PC-3 (cell line): ENCODE data around the gene HHATL. TPM values are rescaled to one million over a fixed set of nuclear protein-coding genes. Genes with fewer than 3 reads are reported as not detected.

Source experiments
- ATAC-seq: fragments of 200-7000 bp; cut with Tn5 transposase; 2 replicates; pipeline ENCODE4 v1.9.1; 2020; ENCODE audit warnings: mild to moderate bottlenecking, moderate library complexity
- BruUV-seq: library from RNA; stranded (reverse); fragments of 400-500 nt; replicated peaks from 2 replicates; lab custom pipeline; 2021; lab: Mats Ljungman, UMichigan
- CTCF ChIA-PET: fragments of 300-600 bp; sonication (Branson Sonifier 250); formaldehyde crosslinking; loops from one replicate; lab custom pipeline; 2022; ENCODE audit warnings: antibody characterized with exemption; lab: Charles Lee
- POLR2A ChIA-PET: fragments of 300-600 bp; sonication (Branson Sonifier 250); formaldehyde crosslinking; loops from one replicate; lab custom pipeline; 2022; ENCODE audit warnings: antibody characterized with exemption; ENCODE audit not compliant: unreplicated experiment; lab: Charles Lee
- DNase-seq: peaks from one replicate; pipeline ENCODE4 v3.0.0-alpha.2; 2015
- H2AFZ ChIP-seq: fragments of 300-600 bp; sonication (generic); 2 replicates; pipeline ENCODE4 v1.6.0; 2016; ENCODE audit warnings: antibody characterized with exemption, low read length
- H3F3A ChIP-seq: fragments of 300-600 bp; sonication (generic); one replicate; pipeline ENCODE4 v1.6.0; 2017; ENCODE audit warnings: antibody characterized with exemption, low read length, control low read depth, mild to moderate bottlenecking; ENCODE audit not compliant: unreplicated experiment
- H3K27ac ChIP-seq: fragments of 300-600 bp; sonication (generic); 2 replicates; pipeline ENCODE4 v1.5.1; 2016; ENCODE audit warnings: mild to moderate bottlenecking, low read length
- H3K27me3 ChIP-seq: fragments of 300-600 bp; sonication (generic); 2 replicates; pipeline ENCODE4 v1.6.1; 2016; ENCODE audit warnings: low read length, mixed read lengths
- H3K36me3 ChIP-seq: fragments of 300-600 bp; sonication (generic); 2 replicates; pipeline ENCODE4 v1.6.1; 2016; ENCODE audit warnings: low read depth, mixed run types, low read length, mixed read lengths
- H3K4me1 ChIP-seq: fragments of 300-600 bp; sonication (generic); 2 replicates; pipeline ENCODE4 v1.5.1; 2016; ENCODE audit warnings: low read length; ENCODE audit not compliant: insufficient read depth
- H3K4me2 ChIP-seq: fragments of 300-600 bp; sonication (generic); 2 replicates; pipeline ENCODE4 v1.6.0; 2016; ENCODE audit warnings: low read length
- H3K4me3 ChIP-seq: fragments of 300-600 bp; sonication (generic); 2 replicates; pipeline ENCODE4 v1.5.1; 2016; ENCODE audit warnings: mild to moderate bottlenecking, low read length, mixed read lengths
- H3K79me2 ChIP-seq: fragments of 300-600 bp; sonication (generic); 2 replicates; pipeline ENCODE4 v1.6.1; 2017; ENCODE audit warnings: low read length, mixed read lengths
- H3K9ac ChIP-seq: fragments of 300-600 bp; sonication (generic); 2 replicates; pipeline ENCODE4 v1.6.0; 2016; ENCODE audit warnings: mild to moderate bottlenecking, low read length
- H3K9me2 ChIP-seq: fragments of 300-600 bp; sonication (generic); replicated peaks from 2 replicates; pipeline ENCODE4 v1.6.1; 2016; ENCODE audit warnings: mixed run types, low read length, mixed read lengths
- H3K9me3 ChIP-seq: fragments of 300-600 bp; sonication (generic); 2 replicates; pipeline ENCODE4 v1.6.1; 2016; ENCODE audit warnings: low read length, mixed read lengths
- H4K20me1 ChIP-seq: fragments of 300-600 bp; sonication (generic); 2 replicates; pipeline ENCODE4 v1.6.1; 2016; ENCODE audit warnings: low read length, mixed read lengths
- CTCF ChIP-seq: fragments of 300-600 bp; sonication (generic); conservative IDR thresholded peaks from 2 replicates; pipeline ENCODE4 v1.5.1; 2017; ENCODE audit warnings: antibody characterized with exemption, low read depth, mild to moderate bottlenecking, low read length
- EZH2 ChIP-seq: fragments of 300-600 bp; sonication (generic); IDR thresholded peaks from one replicate; pipeline ENCODE4 v1.6.1; 2017; ENCODE audit warnings: antibody characterized with exemption, mild to moderate bottlenecking, low read length; ENCODE audit not compliant: unreplicated experiment
- EZH2phosphoT487 ChIP-seq: fragments of 300-600 bp; sonication (generic); IDR thresholded peaks from 2 replicates; pipeline ENCODE4 v1.6.1; 2018; ENCODE audit warnings: mild to moderate bottlenecking, antibody characterized with exemption, low read length, borderline replicate concordance
- intact Hi-C: fragments of 100-400 bp; cut with micrococcal nuclease; formaldehyde crosslinking; loops from 2 replicates; pipeline ENCODE4 v1.9.0; 2023
- total RNA-seq: library from RNA; depleted of rRNA; stranded (reverse); fragments of >200 nt; gene quantifications from 2 replicates; pipeline ENCODE4 v1.2.3, GENCODE V29; 2014

The HHATL gene
- total RNA-seq, 1 experiment from 2014 or later, result not detected

DNA sequence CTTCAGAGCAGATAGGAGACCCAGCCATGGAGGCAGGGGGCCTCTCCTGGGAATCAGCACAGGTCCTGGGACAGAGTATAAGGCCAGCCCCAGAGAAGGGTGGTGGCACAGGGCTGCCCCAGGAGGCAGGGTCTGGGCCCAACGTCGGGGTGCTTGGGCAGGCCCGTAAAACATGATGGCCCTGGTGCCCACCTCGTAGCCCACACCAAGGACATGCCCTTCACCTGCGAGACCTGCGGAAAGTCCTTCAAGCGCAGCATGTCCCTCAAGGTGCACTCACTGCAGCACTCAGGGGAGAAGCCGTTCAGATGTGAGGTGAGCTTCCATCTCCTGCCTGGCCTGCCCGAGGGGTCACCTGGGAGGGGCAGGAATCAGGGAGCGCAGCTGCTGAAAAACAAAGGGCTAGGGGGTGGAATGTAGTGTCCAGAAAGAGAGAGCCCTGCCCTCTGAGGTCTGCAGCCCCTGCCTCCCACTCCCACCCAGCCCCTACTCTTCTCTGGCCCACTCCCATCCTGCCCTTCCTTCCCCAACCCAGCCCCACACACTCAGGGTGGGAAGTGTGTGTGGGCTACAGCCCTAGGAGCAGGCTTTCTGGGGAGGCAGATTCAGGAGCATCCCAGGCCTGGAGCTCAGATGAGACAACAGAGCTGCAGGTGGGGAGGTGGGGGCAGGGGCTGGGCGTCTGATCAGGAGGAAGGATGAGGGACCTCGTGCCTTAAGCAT lies 39.6 kb downstream of the HHATL start:
- Histone ChIP-seq H3K27me3 (no peaks in the 10 kb centered on the region), H3K9ac (no peak overlapping the region), H3K27ac (no peak overlapping the region), H3K4me3 (no peak overlapping the region), H3K36me3 (no peaks in the 10 kb centered on the region), H3K79me2 (no peaks in the 10 kb centered on the region), H3K4me1 (no peaks in the 10 kb centered on the region), H3K9me3 (no peaks in the 10 kb centered on the region), H2AFZ (no peak overlapping the region), H4K20me1 (no peaks in the 10 kb centered on the region), H3K4me2 (no peak overlapping the region), H3F3A (no peaks in the 10 kb centered on the region), H3K9me2 (no peaks in the 10 kb centered on the region)
- ATAC-seq (no peak), DNase-seq (no peak)
- BruUV-seq, result no TSS peak
- POLR2A ChIA-PET, result interaction anchor here (0.6 kb wide), 1 partner anchor 82 kb away, joined by 3 read pairs; no protein-coding TSS in a partner anchor
- no peak for TF ChIP-seq EZH2
- no peak for TF ChIP-seq CTCF
- no peak for TF ChIP-seq EZH2phosphoT487
- CTCF ChIA-PET, result no interaction called here
- intact Hi-C loops, result no loop called here

DNA sequence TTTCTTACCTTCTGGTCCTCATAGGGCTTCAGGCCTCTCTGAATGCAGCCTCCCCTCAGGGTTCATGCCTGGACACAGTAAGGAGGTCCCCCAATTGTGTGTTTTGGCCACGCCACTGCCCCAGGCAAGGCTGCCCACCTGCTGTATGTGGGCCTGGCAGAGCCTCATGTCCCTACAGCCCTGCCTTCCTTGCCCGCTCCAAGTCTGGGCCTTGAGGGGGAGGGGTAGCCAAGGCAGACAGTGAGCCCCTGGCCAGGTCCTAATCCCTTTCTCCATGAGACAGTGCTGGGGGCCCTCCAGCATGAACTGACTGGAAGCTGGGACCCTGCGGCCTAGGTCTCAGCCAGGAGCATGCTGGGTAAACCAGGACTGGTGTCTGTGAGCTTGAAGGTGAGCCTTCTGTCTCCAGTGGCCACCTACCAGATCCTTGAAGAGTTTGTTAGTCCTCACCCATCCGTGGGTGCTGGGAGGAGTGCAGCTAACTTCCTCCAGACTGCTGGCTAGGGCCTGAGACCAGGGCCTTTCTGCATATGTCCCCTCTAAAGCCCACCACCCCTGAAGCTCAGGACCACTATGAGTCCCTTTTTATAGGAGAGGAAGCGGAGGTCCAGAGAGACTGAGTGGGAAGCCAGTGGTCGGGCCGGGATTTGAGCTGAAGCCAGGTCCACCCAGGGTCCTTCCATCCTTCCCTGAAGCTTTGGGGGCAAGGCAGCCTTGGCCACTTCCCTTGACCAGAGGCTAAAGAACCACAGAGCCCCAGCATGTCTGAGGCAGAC lies 40.4 kb downstream of the HHATL start:
- H3F3A ChIP-seq, result no peaks in the 10 kb centered on the region
- no peak overlapping the region for H3K27ac ChIP-seq
- H2AFZ ChIP-seq, result no peak overlapping the region
- no peak for TF ChIP-seq EZH2
- TF ChIP-seq CTCF, result no peak
- no peak for TF ChIP-seq EZH2phosphoT487
- H3K4me1 ChIP-seq, result no peaks in the 10 kb centered on the region
- no peak overlapping the region for H3K4me3 ChIP-seq
- no peaks in the 10 kb centered on the region for H3K27me3 ChIP-seq
- ChIA-PET CTCF (no interaction called here), POLR2A (no interaction called here)
- H3K36me3 ChIP-seq, result no peaks in the 10 kb centered on the region
- DNase-seq (no peak), ATAC-seq (no peak)
- H3K9me2 ChIP-seq, result no peaks in the 10 kb centered on the region
- no peaks in the 10 kb centered on the region for H3K9me3 ChIP-seq
- BruUV-seq, result no TSS peak
- H4K20me1 ChIP-seq, result no peaks in the 10 kb centered on the region
- no peaks in the 10 kb centered on the region for H3K79me2 ChIP-seq
- no peak overlapping the region for H3K9ac ChIP-seq
- no peak overlapping the region for H3K4me2 ChIP-seq
- intact Hi-C loops, result no loop called here

GRCh38 chr3:42661593-42662022 lies 41.0 kb downstream of the HHATL start:
- ChIA-PET POLR2A (no interaction called here), CTCF (interaction anchor here (1.2 kb wide), 1 partner anchor 178 kb away, joined by 6 read pairs; no protein-coding TSS in a partner anchor)
- intact Hi-C loops, result no loop called here
- Histone ChIP-seq H3K4me1 (no peaks in the 10 kb centered on the region), H3K27me3 (no peaks in the 10 kb centered on the region), H3K27ac (no peak overlapping the region), H3K79me2 (no peaks in the 10 kb centered on the region), H3K36me3 (no peaks in the 10 kb centered on the region), H4K20me1 (no peaks in the 10 kb centered on the region), H3K4me3 (no peak overlapping the region), H3K9ac (no peak overlapping the region), H3F3A (no peaks in the 10 kb centered on the region), H2AFZ (no peak overlapping the region), H3K4me2 (no peak overlapping the region), H3K9me2 (no peaks in the 10 kb centered on the region), H3K9me3 (no peaks in the 10 kb centered on the region)
- BruUV-seq, result no TSS peak
- no peak for DNase-seq
- no peak for ATAC-seq
- TF ChIP-seq CTCF (no peak), EZH2 (no peak), EZH2phosphoT487 (no peak)
